ENCODE measurements around the gene ZNF292.
"Not testable (repeated sequence)": the region's sequence is repeated elsewhere in the genome, so short reads cannot be mapped to it uniquely, and the experiment has no call there.

ZNF292 gene

GRCh38 chr6:87222676-87223075, 67.3 kb downstream of the ZNF292 start:
- no peak for DNase-seq

GRCh38 chr6:87224971-87225370, 69.6 kb downstream of the ZNF292 start:
- no peak for DNase-seq

- no peak for DNase-seq
Observed at GRCh38 chr6:87225511-87225910, 70.1 kb downstream of the ZNF292 start.

- DNase-seq = no peak
Observed at GRCh38 chr6:87225937-87226336, 70.6 kb downstream of the ZNF292 start.

GRCh38 chr6:87230801-87231200, 75.4 kb downstream of the ZNF292 start:
- no peak for DNase-seq

- DNase-seq = peak; percentile 88
Observed at GRCh38 chr6:87237804-87238203, 82.4 kb downstream of the ZNF292 start.

- DNase-seq = not testable (repeated sequence)
Observed at GRCh38 chr6:87239098-87239635, 83.8 kb downstream of the ZNF292 start.

GRCh38 chr6:87241304-87241703, 85.9 kb downstream of the ZNF292 start:
- no peak for DNase-seq

GRCh38 chr6:87242311-87242710, 86.9 kb downstream of the ZNF292 start:
- no peak for DNase-seq

- no peak for DNase-seq
Observed at GRCh38 chr6:87243812-87244211, 88.4 kb downstream of the ZNF292 start.

- no peak for DNase-seq
Observed at GRCh38 chr6:87244380-87244779, 89.0 kb downstream of the ZNF292 start.

- no peak for DNase-seq
Observed at GRCh38 chr6:87250019-87250418, 94.7 kb downstream of the ZNF292 start.

- no peak for DNase-seq
Observed at GRCh38 chr6:87251225-87251624, 95.9 kb downstream of the ZNF292 start.

- no peak for DNase-seq
Observed at GRCh38 chr6:87251725-87252124, 96.4 kb downstream of the ZNF292 start.

GRCh38 chr6:87257046-87257445, 101.7 kb downstream of the ZNF292 start:
- DNase-seq = no peak

GRCh38 chr6:87257565-87257964, 102.2 kb downstream of the ZNF292 start:
- DNase-seq = no peak

- no peak for DNase-seq
Observed at GRCh38 chr6:87257975-87258374, 102.6 kb downstream of the ZNF292 start.

- no peak for DNase-seq
Observed at GRCh38 chr6:87259791-87260190, 104.4 kb downstream of the ZNF292 start.

GRCh38 chr6:87261534-87261933, 106.2 kb downstream of the ZNF292 start:
- no peak for DNase-seq

- no peak for DNase-seq
Observed at GRCh38 chr6:87264481-87264880, 109.1 kb downstream of the ZNF292 start.

- no peak for DNase-seq
Observed at GRCh38 chr6:87274660-87275274, 119.4 kb downstream of the ZNF292 start.

- no peak for DNase-seq
Observed at GRCh38 chr6:87276624-87277023, 121.3 kb downstream of the ZNF292 start.

- peak; percentile 74 to 82 for DNase-seq
Observed at GRCh38 chr6:87277123-87277522, 121.8 kb downstream of the ZNF292 start.

- no peak for DNase-seq
Observed at GRCh38 chr6:87279196-87279595, 123.8 kb downstream of the ZNF292 start.

GRCh38 chr6:87281426-87281825, 126.1 kb downstream of the ZNF292 start:
- DNase-seq = no peak
